ENCODE results near the gene TUBGCP2. TPM values are rescaled to one million over a fixed set of nuclear protein-coding genes. Genes with fewer than 3 reads are reported as not detected.

TUBGCP2 gene
- total RNA-seq, 1 donor from 2014 or later: 42.4 TPM

GRCh38 chr10:133306097-133306476, 2.6 kb downstream of the TUBGCP2 start:
- DNase-seq: no peak

- no peak for DNase-seq
These were observed 5.5 kb downstream of the TUBGCP2 start for GRCh38 chr10:133303206-133303605.

GRCh38 chr10:133302230-133302629, 6.4 kb downstream of the TUBGCP2 start:
- no peak for DNase-seq

DNA sequence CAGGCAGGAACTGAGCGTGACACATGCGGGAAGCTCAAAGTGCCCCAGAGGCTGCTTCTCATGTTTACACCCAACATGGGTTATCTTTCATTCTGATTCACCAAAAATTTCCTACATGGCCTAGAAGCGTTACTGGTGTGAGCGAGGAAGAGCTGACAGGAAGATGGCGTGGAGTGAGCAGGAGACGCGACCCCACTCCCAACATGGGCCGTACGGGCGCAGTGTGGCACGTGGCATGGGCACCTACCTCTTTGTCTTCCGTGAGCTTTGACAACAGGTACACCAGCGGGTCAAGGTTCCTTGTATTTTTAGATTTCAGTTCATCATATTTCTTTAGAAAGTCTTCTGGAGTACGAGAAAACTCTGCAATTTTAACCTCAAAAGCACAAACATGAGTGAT, 8.9 kb downstream of the TUBGCP2 start:
- no peak for DNase-seq

GRCh38 chr10:133299224-133299623, 9.4 kb downstream of the TUBGCP2 start:
- DNase-seq: no peak

GRCh38 chr10:133298466-133298865, 10.2 kb downstream of the TUBGCP2 start:
- no peak for DNase-seq

DNA sequence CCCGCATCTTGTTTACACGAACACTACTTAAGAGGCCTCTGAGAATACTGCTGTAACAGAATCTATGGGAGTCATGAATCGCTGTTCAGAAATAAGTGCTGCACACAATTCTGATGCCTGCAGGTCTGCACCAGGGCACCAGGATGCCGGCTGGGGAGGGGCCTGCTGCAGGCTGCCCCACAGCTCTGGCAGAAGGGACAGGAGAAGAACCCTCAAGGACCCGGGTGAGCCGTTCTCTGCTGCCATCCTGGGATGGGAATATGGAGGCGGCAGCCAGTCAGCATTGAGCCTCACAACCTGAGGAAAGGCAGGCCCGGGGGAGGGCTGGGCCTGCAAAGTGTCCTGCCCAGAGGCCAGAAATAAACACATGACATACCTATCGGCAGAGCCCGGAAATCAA, 11.2 kb downstream of the TUBGCP2 start:
- no peak for DNase-seq

- DNase-seq: no peak
These were observed 13.0 kb downstream of the TUBGCP2 start for GRCh38 chr10:133295426-133296320.

DNA sequence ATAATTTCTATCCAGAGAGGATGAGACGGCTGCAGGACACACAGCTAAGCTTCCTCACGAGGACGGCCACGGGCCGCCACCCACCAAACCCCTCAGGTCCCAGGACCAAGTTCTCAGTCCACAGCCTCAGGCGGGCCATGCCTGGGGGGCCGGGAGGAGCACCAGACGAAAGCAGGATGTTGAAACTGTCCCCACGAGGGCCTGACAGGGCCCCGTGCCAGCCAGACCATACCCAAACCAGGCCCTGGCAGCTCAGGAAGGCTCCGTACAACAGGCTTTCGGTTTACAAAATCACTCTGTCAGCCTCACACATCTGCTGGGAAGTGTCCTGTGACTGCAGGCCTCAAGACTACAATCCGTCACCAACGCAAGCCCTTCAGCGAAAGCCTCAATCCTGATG, 14.5 kb downstream of the TUBGCP2 start:
- no peak for DNase-seq

GRCh38 chr10:133293810-133294119, 14.9 kb downstream of the TUBGCP2 start:
- no peak for DNase-seq

DNA sequence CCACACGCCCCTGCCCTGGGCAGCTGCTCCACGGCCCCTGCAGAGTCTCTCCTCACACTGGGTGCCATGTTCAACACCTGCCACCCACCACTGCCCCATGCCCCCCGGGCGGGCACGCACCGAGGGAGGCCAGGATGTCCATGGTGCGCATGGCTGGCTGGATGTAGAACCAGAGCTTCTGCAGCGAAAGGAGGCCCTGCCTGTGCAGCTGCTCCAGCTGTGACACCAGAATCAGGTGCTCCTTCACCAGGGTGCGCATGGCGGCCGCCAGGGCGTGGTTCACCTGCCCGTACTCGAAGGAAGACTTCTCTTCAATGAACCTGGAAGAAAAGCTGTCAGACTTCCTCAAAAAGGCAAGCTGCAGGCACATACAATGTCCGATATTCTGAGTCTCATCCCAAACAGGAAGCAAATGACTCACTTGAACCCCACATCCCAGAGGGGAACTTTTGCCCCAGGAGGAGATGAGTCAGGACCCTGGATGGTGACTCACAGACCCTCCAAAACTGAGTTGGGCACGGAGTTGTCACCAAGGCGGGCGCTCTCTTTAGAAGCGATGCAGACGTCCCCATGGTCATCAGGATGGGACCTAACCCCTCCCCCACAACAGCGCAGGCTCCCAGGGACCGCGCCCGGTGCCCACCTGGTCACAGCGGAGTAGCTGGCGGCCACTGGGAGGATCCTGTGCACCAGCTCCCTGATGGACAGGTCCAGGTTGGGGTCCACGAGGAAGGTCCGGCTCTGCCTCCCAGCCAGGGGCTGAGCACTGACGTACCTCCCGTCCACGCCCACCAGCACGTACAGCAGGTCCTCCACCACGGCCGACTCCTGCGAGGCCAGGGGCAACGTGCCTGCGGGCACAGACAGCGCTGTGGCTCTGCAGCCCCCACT, 15.5 kb downstream of the TUBGCP2 start:
- no peak for DNase-seq

GRCh38 chr10:133289761-133290160, 18.9 kb downstream of the TUBGCP2 start:
- DNase-seq: no peak

- no peak for DNase-seq
These were observed 20.7 kb downstream of the TUBGCP2 start for GRCh38 chr10:133287832-133288500.

DNA sequence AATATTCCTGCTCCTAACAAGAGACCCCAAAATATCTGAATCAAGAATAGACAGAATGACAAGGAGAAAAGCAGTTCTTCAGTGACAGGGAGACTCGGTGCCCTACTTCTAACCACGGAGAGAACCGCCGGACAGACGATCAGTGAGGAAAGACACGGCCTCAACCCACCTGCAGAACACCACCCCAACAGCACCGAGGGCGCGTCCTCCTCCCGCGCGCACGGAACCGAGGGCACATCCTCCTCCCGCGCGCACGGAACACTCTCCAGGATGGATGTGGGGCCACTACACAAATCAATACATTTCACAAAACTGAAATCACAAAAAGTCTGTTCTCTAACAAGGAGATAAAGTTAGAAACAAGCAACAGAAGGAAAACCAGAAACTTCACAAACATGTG, 22.3 kb downstream of the TUBGCP2 start:
- DNase-seq: no peak

DNA sequence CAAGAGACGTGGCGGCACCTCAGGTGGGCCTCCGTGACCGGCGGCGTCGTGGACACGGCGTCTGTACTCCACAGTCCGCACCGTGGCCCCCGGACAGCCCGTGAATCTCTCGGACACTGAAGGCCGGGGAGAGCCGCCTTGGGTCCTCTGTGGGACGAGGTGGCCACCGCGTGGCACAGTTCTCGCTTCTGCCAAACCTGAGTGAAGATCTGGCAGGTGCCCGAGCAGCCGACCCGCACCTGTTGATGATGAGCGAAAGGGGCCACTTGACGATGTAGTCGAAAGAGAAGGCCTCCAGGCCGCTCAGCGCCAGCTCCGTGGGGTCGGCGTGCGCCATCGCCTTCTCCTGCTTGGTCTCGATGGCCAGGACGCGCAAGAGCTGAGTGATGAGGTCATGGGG, 23.5 kb downstream of the TUBGCP2 start:
- DNase-seq: no peak

DNA sequence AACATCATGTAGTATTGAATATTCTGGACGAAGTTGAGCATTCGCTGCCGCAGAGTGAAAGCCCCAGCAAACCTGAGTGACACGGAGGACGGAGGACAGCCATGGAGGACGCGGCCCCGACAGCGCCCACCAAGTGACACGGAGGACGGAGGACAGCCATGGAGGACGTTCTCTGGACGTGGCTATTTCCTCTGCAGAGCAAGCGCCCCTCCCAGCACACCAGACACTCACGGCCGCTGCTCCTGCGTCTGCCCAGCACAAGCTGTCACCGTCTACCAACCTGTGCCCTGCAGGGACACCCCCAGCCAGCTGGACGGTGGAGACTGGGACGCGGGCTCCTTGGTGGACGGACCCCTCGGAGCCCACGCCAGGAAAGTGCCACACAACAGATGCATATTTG, 24.7 kb downstream of the TUBGCP2 start:
- DNase-seq: no peak

DNA sequence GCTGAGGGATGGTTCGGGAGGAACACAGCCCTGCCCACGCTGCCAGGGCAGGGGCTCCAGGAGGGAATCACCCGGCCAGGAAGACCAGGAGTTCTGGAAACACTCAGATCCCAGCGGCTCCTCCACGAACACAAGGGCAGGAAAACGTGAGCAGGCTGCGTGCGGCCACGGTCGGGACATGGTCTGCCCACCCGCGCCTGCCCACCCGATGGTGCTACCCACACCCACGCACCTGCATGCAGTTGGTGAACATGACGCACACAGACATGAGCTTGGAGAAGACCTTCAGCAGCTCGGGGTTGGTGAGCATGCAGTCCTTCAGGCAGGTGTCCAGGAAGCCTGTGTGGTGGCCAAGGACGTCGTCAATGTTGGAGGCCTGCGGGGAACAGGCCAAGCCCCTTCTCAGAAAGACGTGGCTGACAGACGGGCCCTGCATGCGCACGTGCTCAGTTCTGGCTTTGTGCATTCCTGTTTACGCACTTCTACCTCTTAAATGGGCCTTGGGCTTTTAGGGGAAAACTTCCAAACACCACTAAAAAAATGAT, 25.8 kb downstream of the TUBGCP2 start:
- no peak for DNase-seq

GRCh38 chr10:133281628-133282372, 26.9 kb downstream of the TUBGCP2 start:
- no peak for DNase-seq

GRCh38 chr10:133281084-133281483, 27.6 kb downstream of the TUBGCP2 start:
- DNase-seq: no peak

DNA sequence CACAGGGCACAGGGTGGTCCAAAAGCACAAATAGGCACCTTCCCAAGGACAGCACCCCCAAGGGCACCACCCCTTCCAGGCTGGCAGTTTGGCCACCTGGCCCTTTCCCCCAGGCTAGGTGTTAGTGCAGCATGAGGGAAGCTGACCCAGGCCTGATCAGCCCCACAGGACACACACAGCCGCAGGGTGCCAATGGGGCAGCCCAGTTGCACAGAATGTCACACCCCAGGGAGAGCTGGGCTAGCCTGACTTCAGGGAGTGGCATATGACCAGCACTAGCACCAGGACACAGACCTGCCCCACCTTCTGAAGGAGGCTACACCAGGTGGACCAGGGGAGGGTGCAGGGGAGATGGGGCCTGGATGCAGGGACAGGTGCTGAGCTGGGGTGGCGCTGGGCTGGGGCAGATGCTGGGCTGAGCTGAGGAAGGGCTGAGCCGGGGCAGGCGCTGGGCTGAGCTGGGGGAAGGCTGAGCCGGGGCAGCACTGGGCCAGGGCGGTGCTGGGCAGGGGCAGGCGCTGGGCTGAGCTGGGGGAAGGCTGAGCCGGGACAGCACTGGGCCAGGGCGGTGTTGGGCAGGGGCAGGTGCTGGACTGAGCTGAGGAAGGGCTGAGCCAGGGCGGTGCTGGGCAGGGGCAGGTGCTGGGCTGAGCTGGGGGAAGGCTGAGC, 28.1 kb downstream of the TUBGCP2 start:
- DNase-seq: no peak

Measured in occipital lobe (tissue), 2 donors.